Measurements from ENCODE around the gene TEX50.
"Not testable (repeated sequence)": the region's sequence is repeated elsewhere in the genome, so short reads cannot be mapped to it uniquely, and the experiment has no call there.

Gene TEX50

GRCh38 chr1:173661763-173662162, 26.6 kb downstream of the TEX50 start:
- DNase-seq (ENCODE audit: low read depth) = no peak

- no peak for DNase-seq (ENCODE audit: low read depth)
Measured at GRCh38 chr1:173663159-173663558, 28.0 kb downstream of the TEX50 start.

GRCh38 chr1:173666646-173667045, 31.5 kb downstream of the TEX50 start:
- no peak for DNase-seq (ENCODE audit: low read depth)

- peak; percentile 4 for DNase-seq (ENCODE audit: low read depth)
Measured at GRCh38 chr1:173669491-173669941, 34.4 kb downstream of the TEX50 start, which contains the start of gene ANKRD45. ANKRD45 (minus strand) TSS chr1:173669851; CDS start chr1:173659418, 10,433 bp downstream.

GRCh38 chr1:173674496-173674895, 39.4 kb downstream of the TEX50 start:
- DNase-seq (ENCODE audit: low read depth) = not testable (repeated sequence)

GRCh38 chr1:173680152-173680551, 45.0 kb downstream of the TEX50 start:
- not testable (repeated sequence) for DNase-seq (ENCODE audit: low read depth)

DNA sequence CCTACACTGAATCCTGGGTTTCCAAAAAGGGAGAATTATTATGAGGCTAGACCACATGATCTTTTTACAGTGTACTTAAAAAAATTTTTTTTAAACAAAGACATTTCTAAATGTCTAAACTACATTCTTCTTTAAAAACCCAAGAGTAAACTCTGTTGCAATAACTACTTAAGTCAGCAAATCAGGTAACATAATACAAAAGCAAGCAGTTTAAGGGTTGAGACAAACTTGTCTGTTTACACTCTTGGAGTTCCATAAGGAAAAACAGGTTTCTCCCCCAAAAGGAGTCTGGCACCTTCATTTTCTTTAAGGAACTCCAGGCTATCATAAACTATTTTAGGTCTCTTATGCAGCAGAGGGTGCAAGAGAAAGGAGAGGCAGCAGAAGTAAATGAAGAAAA, 47.0 kb downstream of the TEX50 start:
- no peak for DNase-seq (ENCODE audit: low read depth)

DNA sequence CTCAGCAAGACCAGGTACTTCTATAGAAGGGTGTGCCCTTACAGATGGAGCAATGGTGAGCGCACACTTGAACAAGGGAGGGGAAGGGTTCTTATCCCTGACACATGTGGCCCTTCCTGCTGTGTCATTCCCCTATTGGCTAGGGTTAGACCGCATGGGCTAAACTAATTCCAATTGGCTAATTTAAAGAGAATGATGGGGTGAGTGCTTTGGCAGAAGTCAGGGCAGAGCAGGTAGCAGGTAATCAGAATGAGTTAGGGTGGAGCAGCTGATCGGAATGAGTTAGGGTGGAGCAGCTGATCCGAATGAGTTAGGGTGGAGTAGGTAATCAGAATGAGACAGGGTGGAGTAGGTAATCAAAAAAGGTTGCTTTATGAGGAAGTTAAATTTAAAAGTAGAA, 48.7 kb downstream of the TEX50 start:
- DNase-seq (ENCODE audit: low read depth) = not testable (repeated sequence)

- DNase-seq (ENCODE audit: low read depth) = not testable (repeated sequence)
Measured at GRCh38 chr1:173685121-173685520, 50.0 kb downstream of the TEX50 start.
